Stimulated activated CD8-positive, alpha-beta memory T cell treated with anti-CD3 and anti-CD28 coated beads, Interleukin-12 subunit alpha, Interleukin-12 subunit beta, amount 100 ng/mL, for 1 hour (primary cell): ENCODE results near the gene COL23A1.

Source experiments
- DNase-seq: peaks from one replicate; pipeline ENCODE4 v3.0.0-alpha.2; 2020; ENCODE audit warnings: low read depth

Gene COL23A1

DNA sequence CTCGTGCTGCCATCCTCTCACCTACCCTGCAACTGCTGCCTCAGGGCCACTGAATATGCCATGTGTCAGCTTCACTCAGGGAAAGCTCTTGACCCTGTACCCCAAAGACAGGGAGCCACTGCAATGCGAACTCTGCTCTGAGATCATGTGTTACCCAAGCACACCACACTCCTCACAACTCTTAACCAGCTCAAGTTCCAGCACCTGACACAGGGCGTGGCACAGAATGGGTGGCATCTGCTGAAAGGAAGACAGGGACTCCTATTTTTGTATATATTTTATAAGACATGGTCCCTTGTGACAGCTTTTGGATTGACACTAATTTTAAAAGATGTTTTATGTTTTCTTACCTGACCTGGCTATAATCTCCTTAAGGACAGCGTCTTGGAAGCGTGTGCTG, 368.3 kb downstream of the COL23A1 start:
- DNase-seq = no peak

DNA sequence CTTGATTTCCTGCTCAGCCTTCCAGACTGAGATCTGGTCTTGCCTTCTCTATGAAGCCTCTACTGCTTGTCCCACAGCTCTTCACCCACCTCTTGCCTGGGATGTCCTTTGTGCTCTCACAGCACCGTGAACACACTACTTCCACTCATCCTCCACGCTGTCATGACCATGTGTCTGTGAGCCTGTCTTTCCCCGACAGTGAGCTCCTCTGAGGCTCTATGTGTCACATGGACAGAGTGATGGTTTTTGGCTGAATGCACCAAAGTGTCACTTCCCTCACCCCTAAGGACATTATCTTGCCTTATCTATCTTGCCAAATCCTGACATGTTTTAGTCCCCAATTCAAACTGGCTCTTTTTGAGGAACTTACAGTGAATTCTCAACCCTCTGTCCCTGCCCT, 368.9 kb downstream of the COL23A1 start:
- no peak for DNase-seq

DNA sequence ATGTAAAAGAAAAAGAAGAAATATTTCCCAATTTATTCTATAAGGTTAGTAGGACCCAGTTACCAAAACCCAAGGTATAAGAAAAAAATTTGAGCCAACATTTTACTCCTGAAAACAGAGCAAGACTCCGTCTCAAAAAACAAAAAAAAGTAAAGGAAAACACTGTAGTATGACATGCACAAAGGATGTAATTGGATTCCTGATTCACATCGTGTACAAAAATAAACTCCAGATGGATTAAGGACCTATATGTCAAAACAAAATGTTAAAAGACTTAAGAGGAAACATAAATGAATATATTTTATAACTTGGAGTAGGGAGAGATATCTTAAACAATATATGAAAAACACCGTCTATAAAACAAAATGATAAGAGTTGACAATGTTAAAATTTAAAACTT, 371.4 kb downstream of the COL23A1 start:
- DNase-seq = no peak

DNA sequence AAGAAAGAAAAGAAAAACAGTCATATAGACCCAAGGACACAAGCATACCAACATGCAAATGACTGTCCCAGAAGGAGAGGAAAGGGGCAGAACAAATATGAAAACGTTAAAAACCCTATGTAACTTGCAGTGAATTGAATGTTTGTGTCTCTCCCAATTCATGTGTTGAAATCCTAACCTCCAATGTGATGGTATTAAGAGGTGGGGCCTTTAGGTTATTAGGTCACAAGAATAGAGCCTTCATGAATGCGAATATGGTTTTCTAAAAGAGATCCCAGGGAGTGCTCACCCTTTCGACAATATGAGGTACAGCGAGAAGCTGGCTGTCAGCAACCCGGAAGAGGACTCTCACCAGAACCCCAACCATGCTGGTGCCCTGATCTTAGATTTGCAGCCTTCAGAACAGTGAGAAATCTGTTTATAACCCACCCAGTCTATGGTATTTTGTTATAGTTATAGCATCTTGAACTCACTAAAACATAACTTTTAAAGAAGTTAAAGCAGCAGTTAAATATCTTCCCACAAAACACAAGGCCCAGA, 371.9 kb downstream of the COL23A1 start:
- DNase-seq = no peak

DNA sequence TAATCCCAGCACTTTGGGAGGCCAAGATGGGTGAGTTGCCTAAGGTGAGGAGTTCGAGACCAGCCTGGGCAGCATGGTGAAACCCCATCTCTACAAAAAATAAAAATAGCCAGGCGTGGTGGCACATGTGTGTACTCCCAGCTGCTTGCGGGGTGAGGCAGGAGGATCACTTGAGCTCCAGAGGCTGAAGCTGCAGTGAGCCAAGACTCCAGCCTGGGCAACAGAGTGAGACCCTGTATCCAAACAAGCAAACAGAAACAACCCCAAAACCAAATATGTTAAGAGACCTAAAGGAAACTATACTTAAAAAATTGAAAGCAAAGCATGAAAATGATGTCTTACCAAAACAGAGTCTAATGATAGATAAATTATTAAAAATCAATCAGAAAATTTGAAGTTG, 373.4 kb downstream of the COL23A1 start:
- DNase-seq = no peak

DNA sequence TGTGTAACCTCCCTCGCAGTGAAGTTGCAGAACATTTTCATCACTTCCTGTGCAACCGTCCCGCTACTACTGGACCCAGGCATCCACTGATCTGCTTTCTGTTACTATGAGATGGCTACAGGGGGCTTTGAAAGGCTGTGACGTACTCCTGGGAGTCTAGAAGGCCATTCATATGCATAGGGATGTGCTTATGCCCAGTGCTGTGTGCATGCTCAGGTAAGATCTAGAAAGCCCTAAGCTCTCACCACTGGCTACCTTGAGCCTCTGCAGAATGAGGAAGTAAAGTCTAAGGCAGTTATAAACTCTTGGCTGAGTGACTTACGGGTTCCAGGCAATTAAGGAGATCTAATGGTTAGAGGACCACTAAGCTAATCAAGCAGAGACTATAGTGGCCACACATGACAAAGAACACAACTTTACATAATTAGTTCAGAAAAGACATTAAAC, 374.1 kb downstream of the COL23A1 start:
- DNase-seq = no peak

DNA sequence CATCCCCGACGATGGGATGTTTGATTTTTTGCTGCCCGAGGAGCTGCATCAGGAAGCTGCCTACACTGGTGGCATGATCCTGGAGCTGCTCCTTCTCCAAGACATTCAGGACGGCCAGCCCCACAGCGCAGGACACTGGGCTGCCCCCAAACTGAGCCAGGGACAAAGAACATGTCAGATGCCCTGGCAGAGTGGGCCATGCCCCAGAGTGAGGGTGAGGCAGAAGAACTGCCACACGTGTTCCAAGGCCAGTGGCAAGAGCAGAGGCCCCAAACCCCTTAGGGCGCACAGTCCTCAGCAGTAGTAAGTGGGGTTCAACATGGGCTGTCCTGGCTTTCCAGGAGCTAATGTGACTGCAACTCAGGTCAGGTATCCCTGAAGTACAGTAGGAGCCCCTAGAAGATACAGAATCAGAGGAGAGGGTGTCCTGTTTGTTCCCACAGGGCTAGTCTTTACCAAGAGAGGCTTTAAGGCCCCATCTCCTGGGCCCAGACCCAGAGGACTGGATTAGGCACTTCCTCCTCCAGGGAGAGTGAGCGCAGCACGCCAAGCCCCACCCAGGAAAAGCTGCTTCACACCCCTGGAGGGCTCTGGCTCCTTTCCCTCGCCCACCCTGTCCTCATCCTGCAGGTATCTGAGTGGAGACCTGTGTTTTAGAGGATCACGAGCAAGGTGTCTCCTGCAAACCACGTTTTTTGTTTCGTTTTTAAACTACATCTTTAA, 374.8 kb downstream of the COL23A1 start:
- DNase-seq = no peak

DNA sequence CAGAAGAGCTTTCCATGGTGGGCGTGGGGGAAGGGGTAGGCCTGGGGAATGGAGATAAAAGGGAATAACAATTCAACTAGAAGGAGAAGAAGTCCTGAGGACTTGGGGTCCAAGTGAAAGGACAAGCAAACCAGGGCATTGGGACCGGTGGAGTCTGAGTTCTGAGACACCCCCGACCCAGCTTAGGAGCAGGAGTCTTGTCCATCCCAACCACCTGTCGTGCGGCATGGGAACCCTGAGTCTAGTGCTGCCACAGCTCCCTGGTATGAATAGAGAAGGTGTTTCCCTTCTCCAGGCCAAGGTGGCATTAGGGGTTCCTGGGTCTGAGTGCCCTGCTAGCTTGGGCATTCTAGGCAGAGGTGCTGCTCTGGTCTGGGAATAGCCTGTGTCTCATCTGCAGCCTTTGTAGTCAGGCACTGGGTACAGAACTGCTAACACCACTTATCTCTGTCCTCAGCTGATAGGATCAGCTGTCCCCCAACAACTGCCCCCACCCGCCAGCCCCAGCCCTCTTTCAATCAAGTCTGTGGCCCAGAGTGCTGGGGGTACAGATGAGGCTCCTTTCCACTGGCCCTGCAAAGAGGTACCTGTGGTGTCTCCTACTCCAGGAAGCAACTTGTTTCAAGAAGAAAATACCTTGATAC, 375.9 kb downstream of the COL23A1 start:
- DNase-seq = no peak

DNA sequence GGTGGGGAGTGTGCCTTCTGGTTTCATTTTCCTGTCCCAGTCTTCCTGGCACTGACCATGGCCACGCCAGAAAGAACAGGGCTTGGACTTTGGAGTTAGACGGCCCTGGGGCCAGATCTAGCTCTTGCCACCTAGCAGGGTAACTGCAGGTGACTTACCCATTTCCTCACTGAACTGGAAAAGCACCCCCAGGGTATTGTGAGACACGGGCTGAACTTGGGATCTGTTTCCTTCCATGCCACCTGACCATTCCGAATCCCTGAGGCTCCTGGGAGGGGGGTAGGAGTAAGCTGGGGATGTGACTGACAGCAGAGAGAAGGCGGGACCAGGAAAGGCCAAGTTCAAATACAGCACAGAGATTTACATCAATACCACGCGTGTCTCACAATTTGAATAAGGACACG, 376.4 kb downstream of the COL23A1 start:
- DNase-seq = no peak

DNA sequence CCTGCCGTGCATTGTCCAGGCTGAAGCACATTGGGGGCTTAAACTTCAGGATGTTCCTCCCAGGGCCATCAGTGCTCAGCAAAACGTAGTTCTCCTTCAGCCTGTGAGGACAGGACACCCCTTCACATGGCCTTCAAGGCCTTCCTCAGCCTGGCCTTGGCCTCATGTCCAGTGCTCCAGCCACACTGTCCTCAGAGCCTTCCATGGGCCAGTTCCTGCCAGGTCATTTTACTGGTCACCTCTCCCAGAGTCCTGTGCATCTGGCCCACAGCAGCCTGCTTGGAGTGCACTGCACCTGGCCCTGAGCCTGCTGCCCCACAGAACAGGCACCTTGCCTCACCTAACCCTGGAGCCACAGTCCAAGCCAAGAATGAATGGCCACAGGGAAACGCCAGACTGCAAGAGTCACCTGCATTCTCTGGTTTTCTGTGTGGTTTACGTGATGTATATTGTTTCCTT, 377.2 kb downstream of the COL23A1 start:
- no peak for DNase-seq

DNA sequence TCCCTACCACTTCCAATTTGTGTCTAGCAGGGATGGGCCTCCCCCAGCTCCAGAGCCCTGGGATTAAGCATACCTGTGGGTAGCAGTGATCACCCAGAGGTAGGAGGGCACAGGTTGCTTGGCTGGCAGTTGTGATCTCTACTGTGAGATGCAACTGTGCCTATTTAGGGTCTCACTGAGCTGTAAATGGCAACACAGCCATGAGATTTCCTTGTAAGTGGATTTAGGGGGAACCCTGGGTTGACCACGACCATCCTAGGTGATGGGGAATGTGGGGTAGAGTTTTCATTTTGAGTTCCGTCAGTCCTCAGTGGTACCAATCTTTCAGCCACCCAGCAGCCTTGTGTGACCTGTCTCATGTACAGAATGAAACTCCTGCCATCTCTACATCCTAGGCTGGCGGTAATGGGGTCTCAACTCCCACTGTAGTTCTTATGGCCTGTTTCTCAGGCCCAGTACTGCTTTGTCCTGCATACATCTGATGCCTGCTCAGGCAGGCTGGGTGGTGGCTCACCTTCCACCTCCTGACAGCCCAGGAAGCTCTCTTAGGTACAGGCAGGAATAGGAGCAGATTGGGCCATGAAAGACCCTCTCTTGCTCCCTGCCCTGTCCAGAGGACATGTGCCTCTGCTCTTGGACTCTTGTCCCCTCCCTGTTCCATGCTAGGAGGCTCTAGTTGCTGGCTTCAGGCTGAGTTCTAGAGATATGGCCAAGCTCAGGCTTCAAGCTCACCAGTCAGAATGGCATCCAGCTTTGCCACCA, 377.8 kb downstream of the COL23A1 start:
- DNase-seq = no peak

DNA sequence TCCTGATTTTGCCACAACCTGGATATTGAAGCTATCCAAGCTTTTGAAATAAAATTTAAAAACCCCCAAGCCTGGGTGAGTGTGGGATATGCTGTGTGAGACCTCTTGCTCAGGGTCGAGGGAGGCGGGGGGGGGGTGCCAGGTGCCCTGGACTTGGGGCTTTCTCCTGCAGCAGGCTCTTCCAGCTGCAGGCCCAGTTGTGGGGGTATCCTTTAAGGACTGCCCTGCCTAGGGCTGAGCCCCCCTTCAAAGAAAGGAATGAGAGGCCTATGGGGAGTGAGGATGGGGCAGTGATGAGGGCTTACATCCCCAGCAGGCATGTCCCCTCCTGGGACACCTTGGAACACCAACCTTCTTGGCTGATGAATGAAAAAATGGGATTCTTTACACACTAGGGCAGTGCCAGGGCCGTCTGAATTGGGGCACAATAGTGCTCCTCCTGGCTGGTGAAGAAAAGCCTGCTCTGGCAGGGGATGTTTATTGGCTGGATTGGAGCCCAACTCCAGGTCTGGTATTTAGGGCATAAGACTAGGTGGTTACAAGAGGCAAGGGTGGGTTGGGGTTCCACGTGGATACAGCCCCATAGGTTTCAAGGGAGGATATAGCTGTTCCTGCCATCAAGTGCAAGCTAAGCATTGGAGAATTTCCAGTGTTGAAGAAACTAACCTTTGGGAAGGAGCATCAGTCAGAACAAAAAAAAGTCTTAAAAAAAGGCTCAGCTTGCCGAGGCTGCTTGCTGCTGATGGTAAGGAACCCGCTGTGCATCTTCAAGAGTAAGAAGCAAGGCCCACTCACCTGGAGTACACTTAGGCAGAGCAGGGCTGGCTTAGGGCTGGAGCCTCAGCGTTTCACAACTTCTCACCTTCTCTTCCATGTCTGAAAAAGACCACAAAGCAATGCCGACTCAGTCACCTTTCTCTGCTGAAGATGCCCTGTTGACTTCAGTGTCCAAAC, 378.8 kb downstream of the COL23A1 start:
- DNase-seq = no peak

DNA sequence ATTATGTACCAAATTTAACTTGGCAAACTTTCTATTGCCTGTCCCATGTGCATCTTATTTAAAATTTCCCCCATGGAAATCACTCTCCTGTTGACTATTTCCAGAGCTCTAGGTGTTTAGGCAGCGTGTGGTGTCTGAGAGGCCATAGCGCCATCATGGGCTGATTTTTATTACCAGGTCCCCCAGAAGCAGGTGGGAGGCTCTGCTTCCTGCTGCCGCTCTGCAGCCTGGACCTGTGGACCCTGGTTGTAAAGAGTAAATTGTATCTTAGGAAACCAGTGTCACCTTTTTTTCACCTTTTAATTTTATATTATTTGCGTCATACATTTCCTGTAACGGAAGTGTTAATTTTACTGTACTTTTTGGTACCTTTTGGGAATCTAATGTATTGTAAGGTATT, 379.5 kb downstream of the COL23A1 start:
- no peak for DNase-seq

DNA sequence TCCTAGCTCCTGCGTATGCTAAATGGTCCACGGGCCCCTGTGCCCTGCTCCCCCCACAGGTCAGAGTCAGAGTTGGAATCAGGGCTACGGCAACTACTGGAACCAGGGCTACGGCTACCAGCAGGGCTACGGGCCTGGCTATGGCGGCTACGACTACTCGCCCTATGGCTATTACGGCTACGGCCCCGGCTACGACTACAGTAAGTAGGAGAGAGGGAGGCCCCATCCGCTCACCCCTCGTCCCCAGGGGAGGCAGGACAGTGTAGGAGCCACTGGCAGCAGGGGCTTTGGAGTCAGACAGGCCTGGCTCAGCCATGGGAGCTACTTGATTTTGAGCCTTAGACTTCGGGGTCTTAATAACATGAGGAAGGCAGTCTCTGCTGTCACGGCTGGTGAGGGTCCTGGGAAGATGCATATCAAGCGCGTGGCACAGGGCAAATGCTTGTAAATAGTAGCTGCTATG, 380.1 kb downstream of the COL23A1 start:
- DNase-seq = no peak

DNA sequence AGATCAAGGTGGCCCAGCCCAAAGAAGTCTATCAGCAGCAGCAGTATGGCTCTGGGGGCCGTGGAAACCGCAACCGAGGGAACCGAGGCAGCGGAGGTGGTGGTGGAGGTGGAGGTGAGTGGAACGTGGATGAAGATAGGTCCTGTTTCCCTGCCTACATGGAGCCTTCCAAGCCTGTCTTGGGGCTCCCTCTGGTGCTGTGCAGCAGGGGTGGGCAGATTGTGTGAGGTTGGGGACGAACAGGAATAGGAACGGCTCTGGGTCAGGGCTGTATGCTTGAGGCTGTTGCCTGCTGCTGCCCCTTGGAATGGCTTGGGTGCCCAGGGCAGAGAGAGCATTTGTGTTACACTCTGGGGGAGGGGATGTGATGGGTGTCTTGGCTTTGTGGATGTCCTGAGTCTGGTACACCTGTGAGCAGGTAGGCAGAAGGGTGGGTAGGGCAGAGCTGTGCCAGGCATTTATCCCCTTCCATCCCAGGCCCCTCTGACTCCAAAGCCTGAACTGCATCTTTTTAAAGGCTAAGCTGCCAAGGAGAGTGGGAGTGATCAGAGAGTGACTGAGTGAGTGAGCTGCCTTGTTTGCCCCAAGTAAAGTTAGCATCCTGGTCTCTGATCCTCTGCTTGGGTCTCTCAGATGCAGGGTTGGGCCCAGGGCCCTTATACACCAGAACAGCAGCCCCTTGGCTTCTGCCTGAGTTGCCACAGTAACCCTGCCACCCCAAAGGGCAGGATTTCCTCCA, 380.7 kb downstream of the COL23A1 start:
- no peak for DNase-seq

DNA sequence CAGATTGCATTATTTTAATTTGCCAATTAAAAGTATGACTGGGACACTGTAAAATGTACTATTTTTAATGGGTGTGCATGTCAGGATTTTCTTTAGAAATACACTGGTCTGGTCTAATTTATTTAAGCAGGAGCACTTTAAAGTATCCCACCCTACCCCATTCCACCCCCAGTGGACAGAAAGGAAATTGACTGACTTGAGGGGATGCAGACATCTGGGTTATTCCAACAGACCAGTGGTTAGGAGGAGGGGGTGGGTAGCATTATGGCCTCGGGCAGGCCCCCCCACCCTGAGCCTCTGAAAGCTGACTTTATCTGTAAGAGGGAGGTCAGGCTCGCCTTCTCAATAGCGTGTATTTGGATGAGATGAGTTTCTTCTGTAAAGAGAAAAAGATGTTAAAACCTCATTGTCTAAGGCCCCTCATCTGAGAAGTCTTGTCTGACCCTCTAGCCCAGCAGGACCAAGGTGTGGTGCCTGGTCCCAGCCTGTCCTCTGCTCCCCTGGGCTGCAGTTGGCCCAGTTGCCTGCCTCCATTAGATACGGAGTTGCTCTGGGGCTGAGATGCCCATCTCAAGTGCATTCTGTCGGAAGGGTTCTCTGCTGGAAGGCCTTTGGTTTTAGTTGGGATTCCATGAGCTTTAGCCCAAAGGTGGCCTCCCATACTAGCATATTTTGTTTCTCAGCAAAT, 381.5 kb downstream of the COL23A1 start:
- DNase-seq = no peak

DNA sequence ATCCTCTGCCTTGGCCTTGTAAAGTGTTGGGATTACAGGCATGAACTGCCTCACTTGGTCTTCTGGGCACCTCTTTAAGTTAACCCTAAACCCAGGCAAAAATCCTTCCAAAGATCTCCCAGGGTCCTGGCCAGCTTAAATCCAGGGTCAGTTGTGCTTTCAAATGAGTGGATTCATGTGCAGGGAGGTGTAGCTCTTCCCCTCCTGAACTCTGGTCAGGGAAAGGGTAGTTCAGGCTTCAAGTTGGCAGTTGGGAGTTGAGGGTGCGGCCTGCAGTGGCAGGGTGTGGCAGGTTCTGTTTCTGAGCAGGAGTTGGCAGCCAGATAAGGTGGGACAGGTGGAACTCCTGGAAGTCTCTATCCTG, 382.3 kb downstream of the COL23A1 start:
- DNase-seq = no peak

DNA sequence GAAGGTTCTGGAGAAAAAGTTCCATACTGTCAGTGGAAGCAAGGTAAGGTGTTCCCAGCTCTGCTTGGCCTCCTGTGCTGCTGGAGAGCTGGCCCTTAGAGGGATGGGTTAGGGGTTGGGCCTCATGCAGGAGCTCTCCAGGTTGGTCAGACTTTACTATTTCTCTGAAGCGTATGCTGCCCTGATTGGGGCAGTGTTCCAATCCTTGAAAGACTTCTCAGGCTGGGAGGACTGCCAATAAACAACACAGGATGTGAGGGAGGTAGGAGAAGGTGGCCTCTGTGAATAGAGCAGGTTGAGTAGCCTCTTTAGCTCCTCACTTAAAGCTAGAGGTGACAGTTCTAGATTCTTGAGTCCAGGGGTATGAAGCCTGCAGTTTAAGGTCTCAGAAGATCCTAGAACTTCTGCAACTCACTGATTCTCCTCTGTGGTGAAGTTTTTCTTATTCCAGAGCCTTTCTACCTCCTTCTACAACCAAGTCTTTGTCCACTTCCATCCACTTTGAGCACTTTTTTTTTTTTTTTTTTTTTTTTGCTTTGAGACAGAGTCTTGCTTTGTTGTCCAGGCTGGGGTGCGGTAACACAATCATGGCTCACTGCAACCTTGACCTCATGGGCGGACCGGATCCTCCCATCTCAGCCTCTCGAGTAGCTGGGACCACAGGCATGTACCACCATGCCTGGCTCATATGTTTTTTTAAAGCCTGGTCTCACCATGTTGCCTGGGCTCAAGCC, 382.8 kb downstream of the COL23A1 start:
- DNase-seq = no peak
